Urinary bladder (tissue), 4 donors: ENCODE measurements around the gene NME2. TPM values are rescaled to one million over a fixed set of nuclear protein-coding genes. Genes with fewer than 3 reads are reported as not detected.

Experiments used
- DNase-seq: peaks from one replicate; pipeline ENCODE4 v3.0.0-alpha.2; 2015; ENCODE audit errors: extremely low spot score
- H3K27ac ChIP-seq: one replicate; pipeline ENCODE4 v1.5.1; 2013; ENCODE audit warnings: low read depth, mild to moderate bottlenecking, moderate library complexity
- H3K36me3 ChIP-seq: one replicate; pipeline ENCODE4 v1.6.1; 2013; ENCODE audit warnings: mild to moderate bottlenecking, moderate library complexity; ENCODE audit not compliant: insufficient read depth
- H3K4me1 ChIP-seq: one replicate; pipeline ENCODE4 v1.6.1; 2013; ENCODE audit warnings: mild to moderate bottlenecking, moderate library complexity; ENCODE audit not compliant: insufficient read depth
- H3K4me3 ChIP-seq: one replicate; pipeline ENCODE4 v1.5.1; 2013; ENCODE audit warnings: low read depth, low read length
- WGBS: extraction: QIAGEN DNeasy Blood & Tissue Kit; methylation state at CpG from one replicate; pipeline ENCODE4 v1.1.7; 2013; 5-methylcytosine and 5-hydroxymethylcytosine counted together
- polyA plus RNA-seq: library from polyadenylated mRNA; stranded (reverse); fragments of 200-250 nt; gene quantifications from one replicate; pipeline ENCODE4 v1.2.3, GENCODE V29; 2013
- total RNA-seq: library from RNA; depleted of rRNA; stranded (reverse); fragments of >200 nt; gene quantifications from one replicate; pipeline ENCODE4 v1.2.3, GENCODE V29; 2014
- donor health status: healthy with polysubstance abuse.
- donor health status: healthy.

The NME2 gene
- total and polyA plus RNA-seq, 2 donors, result 191 to 688 TPM

DNA sequence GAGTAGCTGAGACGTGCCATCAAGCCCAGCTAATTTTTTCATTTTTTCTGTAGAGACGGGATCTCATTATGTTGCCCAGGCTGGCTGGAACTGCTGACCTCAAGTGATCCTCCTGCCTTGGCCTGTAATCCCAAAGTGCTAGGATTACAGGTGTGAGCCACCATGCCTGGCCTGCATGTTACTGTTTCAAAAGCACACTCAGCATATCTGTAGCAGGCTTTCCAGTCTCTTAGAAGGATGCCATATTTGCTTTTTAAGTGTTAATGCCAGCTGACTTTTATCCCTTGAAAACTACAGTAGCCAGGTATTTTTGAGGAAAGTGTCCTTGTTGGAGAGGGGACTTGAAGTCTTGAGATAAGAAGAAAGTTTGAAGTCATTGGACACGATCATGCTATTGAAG, 30.3 kb upstream of the NME2 start:
- no peak for DNase-seq

DNA sequence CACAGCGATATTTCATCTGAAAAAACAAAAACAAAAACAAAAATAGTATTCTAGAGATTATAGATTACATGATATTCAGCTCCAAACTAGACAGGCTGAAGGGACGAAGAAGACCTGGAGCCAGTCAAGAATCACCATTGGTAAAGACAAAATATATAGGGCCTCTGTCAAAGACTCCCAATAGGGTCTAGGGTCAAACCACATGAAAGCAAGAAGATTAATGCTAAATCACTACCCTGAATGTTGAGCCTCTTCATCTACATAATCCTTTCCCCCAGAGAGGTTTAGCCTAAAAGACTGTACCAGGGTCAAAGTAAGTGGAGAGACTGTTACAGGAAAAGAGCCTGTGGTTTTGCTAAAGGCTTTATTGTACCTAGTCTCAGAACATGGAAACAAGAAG, 23.6 kb upstream of the NME2 start:
- no peak overlapping the region for H3K4me3 ChIP-seq
- H3K27ac ChIP-seq, result no peak overlapping the region
- 82% methylated on average over 2 of the region's 2 CpGs for WGBS
- no peaks in the 10 kb centered on the region for H3K36me3 ChIP-seq
- H3K4me1 ChIP-seq, result no peaks in the 10 kb centered on the region
- DNase-seq, result no peak

More for the DNA sequence above, 30.3 kb upstream of the NME2 start:
- H3K36me3 ChIP-seq, result no peaks in the 10 kb centered on the region
- H3K4me1 ChIP-seq, result no peaks in the 10 kb centered on the region
- 90% methylated on average over 3 of the region's 3 CpGs for WGBS
- no peak overlapping the region for H3K27ac ChIP-seq
- H3K4me3 ChIP-seq, result no peak overlapping the region

DNA sequence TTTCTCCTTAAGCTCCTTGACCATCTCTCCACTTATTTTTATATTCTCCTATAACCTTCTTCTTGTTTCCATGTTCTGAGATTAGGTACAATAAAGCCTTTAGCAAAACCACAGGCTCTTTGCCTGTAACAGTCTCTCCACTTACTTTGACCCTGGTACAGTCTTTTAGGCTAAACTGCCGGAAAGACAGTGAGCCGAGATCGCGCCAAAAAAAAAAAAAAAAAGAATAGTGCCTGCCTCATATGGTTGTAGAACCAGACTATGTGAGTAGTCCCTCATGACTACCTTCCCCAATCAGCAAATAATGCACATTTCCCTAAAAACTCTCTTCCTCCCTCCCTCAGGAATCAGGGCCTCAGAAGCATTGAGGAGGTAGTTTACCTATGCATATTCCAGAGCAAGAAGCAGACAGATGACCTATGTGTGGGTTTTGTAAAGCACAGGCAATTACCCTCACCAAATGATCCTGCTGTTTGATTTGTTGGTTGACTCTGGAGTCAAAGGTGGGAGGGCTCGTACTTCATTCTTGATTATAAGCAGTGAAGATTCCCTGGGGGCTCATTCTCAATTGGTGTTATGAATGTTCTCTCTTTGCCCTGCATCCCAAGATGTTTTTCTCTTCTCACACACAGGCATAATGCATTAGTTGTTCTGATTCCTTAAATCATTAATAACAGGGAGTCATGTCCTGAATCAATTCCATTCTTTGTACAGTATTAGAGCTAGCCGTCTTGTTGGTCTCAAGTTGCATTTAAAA, 21.8 kb upstream of the NME2 start:
- H3K4me3 ChIP-seq, result no peak overlapping the region
- DNase-seq, result no peak
- WGBS, result 50% methylated on average over 6 of the region's 6 CpGs
- no peaks in the 10 kb centered on the region for H3K4me1 ChIP-seq
- no peaks in the 10 kb centered on the region for H3K36me3 ChIP-seq
- H3K27ac ChIP-seq, result no peak overlapping the region

DNA sequence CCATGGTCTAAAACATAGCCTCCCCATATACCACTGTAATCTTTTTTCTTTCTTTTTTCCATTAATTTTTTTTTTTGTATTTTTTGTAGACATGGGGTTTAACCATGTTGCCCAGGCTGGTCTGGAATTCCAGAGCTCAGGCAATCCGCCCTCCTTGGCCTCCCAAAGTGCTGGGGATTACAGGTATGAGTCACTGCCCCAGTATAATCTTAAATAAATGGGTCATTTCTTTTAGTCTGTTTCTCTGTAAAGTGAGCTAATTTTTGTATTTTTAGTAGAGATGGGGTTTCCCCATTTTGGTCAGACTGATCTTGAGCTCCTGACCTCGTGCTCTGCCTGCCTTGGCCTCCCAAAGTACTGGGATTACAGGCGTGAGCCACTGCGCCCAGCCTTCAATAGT, 18.6 kb upstream of the NME2 start:
- WGBS, result 63% methylated on average over 4 of the region's 4 CpGs
- Histone ChIP-seq H3K36me3 (no peaks in the 10 kb centered on the region), H3K4me1 (no peaks in the 10 kb centered on the region), H3K27ac (no peak overlapping the region), H3K4me3 (no peak overlapping the region)
- DNase-seq, result no peak

DNA sequence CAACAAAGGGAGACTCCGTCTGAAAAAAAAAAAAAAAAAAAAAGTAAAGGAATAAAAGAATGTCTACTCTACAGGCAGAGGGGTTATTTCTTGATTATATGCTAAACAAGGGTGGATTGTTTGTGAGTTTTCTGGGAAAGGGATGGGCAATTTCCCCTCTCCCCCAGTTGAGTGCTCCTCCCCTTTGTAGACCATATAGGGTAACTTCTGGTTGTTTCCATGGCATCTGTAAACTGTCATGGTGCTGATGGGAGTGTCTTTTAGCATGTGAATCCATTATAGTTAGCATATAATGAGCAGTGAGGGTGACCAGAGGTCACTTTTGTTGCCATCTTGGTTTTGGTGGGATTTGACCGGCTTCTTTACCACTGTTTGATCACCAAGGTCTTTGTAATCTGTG, 17.0 kb upstream of the NME2 start:
- 84% methylated on average over 2 of the region's 2 CpGs for WGBS
- Histone ChIP-seq H3K4me3 (no peak overlapping the region), H3K36me3 (no peaks in the 10 kb centered on the region), H3K27ac (no peak overlapping the region), H3K4me1 (no peaks in the 10 kb centered on the region)
- DNase-seq, result no peak

DNA sequence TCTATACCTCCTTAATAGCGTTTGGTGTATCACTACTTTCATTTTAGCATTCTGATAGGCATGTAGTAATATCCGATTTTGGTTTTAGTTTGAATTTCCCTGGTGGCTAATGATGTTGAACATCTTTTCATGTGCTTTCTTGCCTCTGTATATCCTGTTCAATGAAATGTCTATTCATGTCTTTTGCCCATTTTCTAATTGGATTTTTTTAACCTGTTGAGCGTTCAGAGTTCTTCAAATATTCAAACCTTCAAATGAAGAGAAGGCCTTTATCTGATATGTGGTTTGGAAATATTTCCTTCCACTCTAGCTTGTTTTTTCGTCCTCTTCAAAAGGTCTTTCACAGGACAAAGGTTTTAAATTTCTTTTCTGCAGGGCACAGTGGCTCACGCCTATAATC, 15.3 kb upstream of the NME2 start:
- 88% methylated on average over 5 of the region's 5 CpGs for WGBS
- Histone ChIP-seq H3K27ac (no peak overlapping the region), H3K4me1 (no peaks in the 10 kb centered on the region), H3K36me3 (no peaks in the 10 kb centered on the region), H3K4me3 (no peak overlapping the region)
- DNase-seq, result no peak

DNA sequence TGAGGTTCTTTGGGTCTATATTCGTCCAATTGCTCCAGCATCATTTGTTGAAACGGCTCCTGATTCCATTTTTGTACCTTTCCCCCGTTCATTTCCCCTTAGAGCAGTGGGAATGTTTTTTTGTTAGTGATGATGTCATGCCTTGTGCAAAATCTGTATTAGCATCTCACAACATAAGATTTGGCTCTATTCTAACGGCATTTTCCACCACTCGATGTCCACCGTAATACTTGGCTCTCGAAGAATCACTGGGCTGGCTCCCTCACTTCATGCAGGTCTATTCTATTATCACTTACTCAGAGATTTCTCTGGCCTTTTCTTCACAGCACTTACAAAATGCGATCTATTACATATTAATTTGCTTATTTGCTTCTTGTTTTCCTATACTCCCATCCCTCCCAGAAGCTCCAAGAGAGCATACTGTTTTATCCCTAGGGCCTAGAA, 13.4 kb upstream of the NME2 start:
- WGBS, result 12% methylated on average over 8 of the region's 8 CpGs

DNA sequence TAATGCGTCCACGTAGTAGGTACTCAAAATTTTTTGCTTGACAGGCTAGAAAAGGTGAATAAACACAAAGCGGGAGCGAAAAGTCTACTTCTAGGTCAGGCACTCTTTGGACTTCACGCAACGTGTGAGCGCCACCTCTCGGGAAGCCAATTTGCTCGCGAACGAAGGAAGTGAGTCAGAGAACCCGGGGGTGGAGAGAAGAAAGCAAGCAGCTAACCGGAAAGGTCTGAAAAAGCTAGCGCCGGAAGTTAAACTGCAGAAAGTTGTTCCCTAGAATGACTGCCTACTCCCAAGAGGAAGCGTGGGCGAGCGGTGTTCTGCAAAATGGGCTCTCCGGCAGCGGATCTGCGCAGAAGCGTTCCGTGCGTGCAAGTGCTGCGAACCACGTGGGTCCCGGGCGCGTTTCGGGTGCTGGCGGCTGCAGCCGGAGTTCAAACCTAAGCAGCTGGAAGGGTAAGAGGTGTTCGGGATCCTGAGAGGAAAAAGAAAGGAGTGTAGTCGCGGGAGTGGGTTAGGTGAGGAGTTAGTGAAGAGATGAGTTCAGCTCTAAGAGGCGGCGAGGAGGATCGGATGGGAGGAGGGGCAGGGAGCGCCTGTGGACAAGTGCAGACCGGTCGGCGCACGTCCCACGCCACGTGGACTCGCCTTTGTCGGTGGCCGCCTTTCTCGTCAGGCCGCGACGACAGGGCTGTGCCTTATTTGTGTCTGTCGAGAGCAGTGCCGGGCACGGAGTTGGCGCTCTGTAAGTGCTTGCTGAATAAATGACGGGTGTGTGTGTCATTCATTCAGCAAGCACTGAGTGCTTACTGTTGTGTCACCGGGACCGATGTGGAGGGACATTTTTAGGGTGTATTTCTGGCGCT, 12.8 kb upstream of the NME2 start, which contains the start of gene NME1:
TSS of gene NME1 (plus strand) at position 350 of the 863 bp plus-strand sequence. CDS start 2,096 bp downstream, outside the sequence.
- peak within 1 kb of the TSS; percentile 29 for H3K4me3 ChIP-seq
- no peaks in the 10 kb centered on the region for H3K36me3 ChIP-seq
- H3K27ac ChIP-seq, result peak within 1 kb of the TSS; percentile 67
- DNase-seq, result peak; percentile 99
- under 1% methylated on average over 60 of the region's 60 CpGs for WGBS
- no peaks in the 10 kb centered on the region for H3K4me1 ChIP-seq

More for the DNA sequence above, 13.4 kb upstream of the NME2 start:
- peak; percentile 32 for DNase-seq
- Histone ChIP-seq H3K36me3 (no peaks in the 10 kb centered on the region), H3K4me1 (no peaks in the 10 kb centered on the region), H3K27ac (peak overlapping the region; percentile 67), H3K4me3 (no peak overlapping the region)

DNA sequence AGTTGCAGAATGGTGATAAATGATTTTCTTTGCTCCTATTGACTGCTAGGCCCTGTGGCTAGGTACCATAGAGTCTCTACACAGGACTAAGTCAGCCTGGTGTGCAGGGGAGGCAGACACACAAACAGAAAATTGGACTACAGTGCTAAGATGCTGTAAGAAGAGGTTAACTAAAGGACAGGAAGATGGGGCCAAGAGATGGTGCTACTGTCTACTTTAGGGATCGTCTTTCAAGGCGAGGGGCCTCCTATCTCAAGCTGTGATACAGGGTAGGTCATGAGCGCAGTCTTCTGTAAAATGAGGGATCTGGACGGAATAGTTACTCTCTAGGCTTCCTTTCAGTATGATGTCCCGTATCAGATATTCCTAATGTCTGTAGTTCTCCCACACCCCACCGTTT, 12.0 kb upstream of the NME2 start:
- no peak for DNase-seq
- WGBS, result 6% methylated on average over 6 of the region's 6 CpGs
- no peak overlapping the region for H3K27ac ChIP-seq
- no peaks in the 10 kb centered on the region for H3K4me1 ChIP-seq
- H3K36me3 ChIP-seq, result no peaks in the 10 kb centered on the region
- H3K4me3 ChIP-seq, result peak overlapping the region; percentile 29

DNA sequence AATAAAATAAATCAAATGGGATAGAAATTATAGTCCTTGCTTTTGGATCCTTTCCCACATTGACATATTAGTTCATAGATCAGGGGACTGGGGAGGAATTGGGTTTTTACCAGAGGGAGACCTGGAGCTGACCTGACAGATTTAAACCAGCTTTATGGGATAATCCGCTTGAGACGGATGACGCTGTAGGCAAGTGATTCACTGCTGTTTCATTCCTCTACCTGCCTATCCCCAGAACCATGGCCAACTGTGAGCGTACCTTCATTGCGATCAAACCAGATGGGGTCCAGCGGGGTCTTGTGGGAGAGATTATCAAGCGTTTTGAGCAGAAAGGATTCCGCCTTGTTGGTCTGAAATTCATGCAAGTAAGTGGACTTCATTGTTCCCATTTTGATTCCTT, 10.8 kb upstream of the NME2 start:
- H3K4me1 ChIP-seq, result no peaks in the 10 kb centered on the region
- 96% methylated on average over 8 of the region's 8 CpGs for WGBS
- no peak overlapping the region for H3K27ac ChIP-seq
- no peak for DNase-seq
- no peak overlapping the region for H3K4me3 ChIP-seq
- H3K36me3 ChIP-seq, result peaks cover 3% of the 10 kb centered on the region

DNA sequence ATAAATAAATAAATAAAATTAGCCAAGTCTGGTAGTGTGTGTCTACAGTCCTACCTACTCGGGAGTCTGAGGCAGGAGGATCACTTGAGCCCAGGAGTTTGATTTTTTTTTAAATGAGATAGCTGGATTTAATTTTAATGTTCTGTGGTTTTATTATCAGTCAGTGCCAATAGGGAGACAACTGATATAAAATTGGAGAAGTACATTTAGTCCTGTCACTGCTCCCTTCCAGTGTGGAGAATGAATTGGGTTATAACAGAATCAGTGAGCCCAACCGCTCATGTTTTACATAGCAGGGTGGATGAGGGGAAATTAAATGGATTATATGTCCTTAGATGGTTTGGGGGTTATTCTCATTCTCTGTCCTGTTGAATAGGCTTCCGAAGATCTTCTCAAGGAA, 6.6 kb upstream of the NME2 start:
- Histone ChIP-seq H3K36me3 (peaks cover 3% of the 10 kb centered on the region), H3K27ac (no peak overlapping the region), H3K4me3 (no peak overlapping the region), H3K4me1 (no peaks in the 10 kb centered on the region)
- WGBS, result 96% methylated on average over 3 of the region's 3 CpGs
- DNase-seq, result no peak

DNA sequence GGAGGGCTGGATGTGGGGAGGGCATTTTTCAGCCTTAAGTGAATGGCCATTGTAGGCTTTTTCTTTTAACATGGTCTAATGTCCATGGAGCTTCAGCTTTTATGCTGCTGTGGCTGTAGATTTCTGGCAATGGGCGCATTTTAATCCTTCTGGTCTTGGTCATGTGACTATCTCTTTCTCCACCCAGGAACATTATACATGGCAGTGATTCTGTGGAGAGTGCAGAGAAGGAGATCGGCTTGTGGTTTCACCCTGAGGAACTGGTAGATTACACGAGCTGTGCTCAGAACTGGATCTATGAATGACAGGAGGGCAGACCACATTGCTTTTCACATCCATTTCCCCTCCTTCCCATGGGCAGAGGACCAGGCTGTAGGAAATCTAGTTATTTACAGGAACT, 4.7 kb upstream of the NME2 start:
- Histone ChIP-seq H3K4me3 (no peak overlapping the region), H3K36me3 (peaks cover 3% of the 10 kb centered on the region), H3K27ac (no peak overlapping the region), H3K4me1 (no peaks in the 10 kb centered on the region)
- no peak for DNase-seq
- 55% methylated on average over 3 of the region's 3 CpGs for WGBS

DNA sequence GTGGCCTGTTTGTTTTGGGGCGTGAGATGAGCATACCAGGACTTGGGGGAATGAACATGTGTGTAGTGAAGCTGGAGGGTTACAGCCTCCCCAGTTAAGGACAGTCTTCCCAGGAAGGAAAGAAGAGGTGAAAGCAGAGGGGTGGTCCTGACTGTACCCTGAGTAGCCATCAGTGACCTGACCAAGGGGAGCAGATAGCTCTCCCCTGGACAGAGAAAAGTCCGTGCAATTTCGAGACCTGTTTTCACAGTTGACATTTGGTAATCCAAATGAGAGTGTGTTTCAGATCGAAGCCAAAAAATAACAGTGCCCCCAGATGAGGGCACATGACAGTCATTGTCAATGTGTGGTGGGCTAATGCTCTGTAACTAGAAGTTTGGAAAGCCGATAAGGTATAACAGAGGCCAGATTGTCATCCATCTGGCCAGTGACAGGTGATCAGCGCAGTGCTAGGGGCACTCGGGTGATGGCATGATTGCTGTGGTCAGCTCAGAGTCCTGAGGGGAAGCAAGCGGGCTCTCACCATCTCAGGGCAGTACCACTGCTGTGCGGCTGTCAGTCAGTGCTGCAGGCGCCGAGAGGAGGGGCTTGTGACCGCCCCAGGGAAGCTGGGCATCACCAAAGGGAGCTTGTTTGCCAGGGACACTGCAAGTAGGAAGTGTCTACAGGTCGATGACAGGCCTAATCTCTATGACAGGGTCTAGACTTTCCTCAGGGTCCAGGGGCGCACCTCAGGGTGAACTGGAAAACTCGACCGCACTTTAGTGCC, 1.1 kb upstream of the NME2 start:
- Histone ChIP-seq H3K4me3 (no peak overlapping the region), H3K4me1 (no peaks in the 10 kb centered on the region), H3K27ac (peak overlapping the region; percentile 89), H3K36me3 (peaks cover 2% of the 10 kb centered on the region)
- 57% methylated on average over 16 of the region's 16 CpGs for WGBS
- DNase-seq, result no peak
